ENCODE data around the gene CCL25. TPM values are rescaled to one million over a fixed set of nuclear protein-coding genes. Genes with fewer than 3 reads are reported as not detected.

The CCL25 gene
- total RNA-seq, 1 experiment from 2014 or later: not detected

- H2AFZ ChIP-seq (ENCODE audit: low read length): no peak overlapping the region
- CTCF ChIA-PET: interaction anchor here (0.7 kb wide), 1 partner anchor 55 kb away, joined by 3 read pairs; no protein-coding TSS in a partner anchor
- BruUV-seq (replicated peaks): no TSS peak
Measured at GRCh38 chr19:8057545-8058270, 5.1 kb downstream of the CCL25 start.

GRCh38 chr19:8064911-8065874 lies 12.6 kb downstream of the CCL25 start:
- no peaks in the 10 kb centered on the region for H4K20me1 ChIP-seq (ENCODE audit: low read length)
- no peaks in the 10 kb centered on the region for H3F3A ChIP-seq (ENCODE audit: low read length, unreplicated experiment)
- DNase-seq (no peak), ATAC-seq (no peak)
- H2AFZ ChIP-seq (ENCODE audit: low read length): no peak overlapping the region
- no peak overlapping the region for H3K4me2 ChIP-seq (ENCODE audit: low read length)
- no peak overlapping the region for H3K4me3 ChIP-seq (ENCODE audit: low read length)
- no peaks in the 10 kb centered on the region for H3K9me2 ChIP-seq (replicated peaks; ENCODE audit: low read length)
- CTCF ChIA-PET: no interaction called here
- no peaks in the 10 kb centered on the region for H3K9me3 ChIP-seq (ENCODE audit: low read length)
- no peak overlapping the region for H3K9ac ChIP-seq (ENCODE audit: low read length)
- intact Hi-C loops (cut with micrococcal nuclease): no loop called here
- BruUV-seq (replicated peaks): no TSS peak
- H3K4me1 ChIP-seq (ENCODE audit: insufficient read depth, low read length): no peaks in the 10 kb centered on the region
- H3K27me3 ChIP-seq (ENCODE audit: low read length): no peaks in the 10 kb centered on the region
- TF ChIP-seq CTCF (conservative IDR thresholded peaks at IDR 0.05; ENCODE audit: low read depth, low read length): no peak
- TF ChIP-seq EZH2phosphoT487 (IDR thresholded peaks at IDR 0.05; ENCODE audit: borderline replicate concordance, low read length): no peak
- TF ChIP-seq EZH2 (IDR thresholded peaks at IDR 0.05; ENCODE audit: low read length, unreplicated experiment): no peak
- no peak overlapping the region for H3K27ac ChIP-seq (ENCODE audit: low read length)
- H3K36me3 ChIP-seq (ENCODE audit: low read depth, low read length): no peaks in the 10 kb centered on the region
- POLR2A ChIA-PET (ENCODE audit: unreplicated experiment): no interaction called here
- H3K79me2 ChIP-seq (ENCODE audit: low read length): no peaks in the 10 kb centered on the region

More at GRCh38 chr19:8057545-8058270, 5.1 kb downstream of the CCL25 start:
- intact Hi-C loops (cut with micrococcal nuclease): no loop called here
- POLR2A ChIA-PET (ENCODE audit: unreplicated experiment): no interaction called here
- no peaks in the 10 kb centered on the region for H3K79me2 ChIP-seq (ENCODE audit: low read length)
- no peak overlapping the region for H3K27ac ChIP-seq (ENCODE audit: low read length)
- no peak overlapping the region for H3K4me2 ChIP-seq (ENCODE audit: low read length)
- H4K20me1 ChIP-seq (ENCODE audit: low read length): no peaks in the 10 kb centered on the region
- no peaks in the 10 kb centered on the region for H3F3A ChIP-seq (ENCODE audit: low read length, unreplicated experiment)
- no peak for TF ChIP-seq EZH2 (IDR thresholded peaks at IDR 0.05; ENCODE audit: low read length, unreplicated experiment)
- TF ChIP-seq CTCF (conservative IDR thresholded peaks at IDR 0.05; ENCODE audit: low read depth, low read length): no peak
- no peak for TF ChIP-seq EZH2phosphoT487 (IDR thresholded peaks at IDR 0.05; ENCODE audit: borderline replicate concordance, low read length)
- H3K9ac ChIP-seq (ENCODE audit: low read length): no peak overlapping the region
- no peaks in the 10 kb centered on the region for H3K36me3 ChIP-seq (ENCODE audit: low read depth, low read length)
- no peaks in the 10 kb centered on the region for H3K9me2 ChIP-seq (replicated peaks; ENCODE audit: low read length)
- ATAC-seq: no peak
- no peaks in the 10 kb centered on the region for H3K9me3 ChIP-seq (ENCODE audit: low read length)
- no peak for DNase-seq
- no peak overlapping the region for H3K4me3 ChIP-seq (ENCODE audit: low read length)
- H3K4me1 ChIP-seq (ENCODE audit: insufficient read depth, low read length): no peaks in the 10 kb centered on the region
- no peaks in the 10 kb centered on the region for H3K27me3 ChIP-seq (ENCODE audit: low read length)
